OCI-M2 (cell line): ENCODE measurements around the gene SLX4IP.
"Not testable (repeated sequence)": the region's sequence is repeated elsewhere in the genome, so short reads cannot be mapped to it uniquely, and the experiment has no call there.

ENCODE experiments used
- DNase-seq: peaks from one replicate; lab custom pipeline; 2025; ENCODE audit not compliant: unreplicated experiment; lab: John Stamatoyannopoulos, UW

The SLX4IP gene

GRCh38 chr20:10434832-10435812, at the start of gene SLX4IP:
Gene SLX4IP, plus strand, starts transcription at chr20:10435305. Its CDS starts 22,900 bp downstream, at chr20:10458205.
- DNase-seq = peak; percentile 76

- DNase-seq = no peak
Measured at GRCh38 chr20:10385850-10386544, 49.1 kb upstream of the SLX4IP start.

GRCh38 chr20:10387686-10388085, 47.4 kb upstream of the SLX4IP start:
- no peak for DNase-seq

- DNase-seq = no peak
Measured at GRCh38 chr20:10388597-10388996, 46.5 kb upstream of the SLX4IP start.

GRCh38 chr20:10390709-10391108, 44.4 kb upstream of the SLX4IP start:
- no peak for DNase-seq

- not testable (repeated sequence) for DNase-seq
Measured at GRCh38 chr20:10394752-10395151, 40.4 kb upstream of the SLX4IP start.

- DNase-seq = no peak
Measured at GRCh38 chr20:10398834-10399369, 36.2 kb upstream of the SLX4IP start.

- no peak for DNase-seq
Measured at GRCh38 chr20:10402938-10403608, 32.0 kb upstream of the SLX4IP start.

- no peak for DNase-seq
Measured at GRCh38 chr20:10404023-10404628, 31.0 kb upstream of the SLX4IP start.

GRCh38 chr20:10404959-10405530, 30.1 kb upstream of the SLX4IP start:
- DNase-seq = no peak

GRCh38 chr20:10408108-10408813, 26.8 kb upstream of the SLX4IP start:
- no peak for DNase-seq

GRCh38 chr20:10411673-10412072, 23.4 kb upstream of the SLX4IP start:
- DNase-seq = no peak

GRCh38 chr20:10412591-10413408, 22.3 kb upstream of the SLX4IP start:
- DNase-seq = no peak

- DNase-seq = no peak
Measured at GRCh38 chr20:10415013-10415650, 20.0 kb upstream of the SLX4IP start.

GRCh38 chr20:10417218-10417617, 17.9 kb upstream of the SLX4IP start:
- DNase-seq = not testable (repeated sequence)

GRCh38 chr20:10419550-10420133, 15.5 kb upstream of the SLX4IP start:
- no peak for DNase-seq

GRCh38 chr20:10423735-10424134, 11.4 kb upstream of the SLX4IP start:
- no peak for DNase-seq

GRCh38 chr20:10427060-10427692, 7.9 kb upstream of the SLX4IP start:
- DNase-seq = no peak
